ENCODE data around the gene CYP27C1.

GRCh38 chr2:127172306-127172705 lies 47.8 kb downstream of the CYP27C1 start:
- no peak for TF ChIP-seq EZH2phosphoT487 (conservative IDR thresholded peaks at IDR 0.05; ENCODE audit: low read length)
- no peak for TF ChIP-seq CTCF (IDR thresholded peaks at IDR 0.05; ENCODE audit: insufficient read depth, low read length, poor library complexity, severe bottlenecking)
